OCI-LY7 (cell line): Measurements from ENCODE around the gene HYAL1.

ENCODE experiments used
- CTCF ChIP-seq: fragments of 200-600 bp; sonication (generic); conservative IDR thresholded peaks from 2 replicates; pipeline ENCODE4 v1.5.1; 2014; ENCODE audit warnings: mild to moderate bottlenecking, antibody characterized with exemption, low read length, moderate library complexity, mixed read lengths
- EZH2phosphoT487 ChIP-seq: fragments of 200-600 bp; sonication (generic); IDR thresholded peaks from 2 replicates; pipeline ENCODE4 v1.6.1; 2018; ENCODE audit warnings: low read depth, borderline replicate concordance, mild to moderate bottlenecking, mixed run types, antibody characterized with exemption, low read length, moderate library complexity, mixed read lengths

GRCh38 chr3:50319181-50319893 is 16.0 kb upstream of the HYAL1 start:
- TF ChIP-seq CTCF (no peak), EZH2phosphoT487 (no peak)
